GM19035 (cell line): ENCODE results near the gene ZSCAN4.
A peak's percentile ranks its signal among the peaks of the same experiment; 100 is the strongest.

Experiments used
- ATAC-seq: cut with Tn5 transposase; IDR thresholded peaks from one replicate; pipeline ENCODE4 v1.9.1; 2021; ENCODE audit not compliant: unreplicated experiment

The ZSCAN4 gene

GRCh38 chr19:57668635-57669034 is at the start of gene ZSCAN4:
ZSCAN4 (plus strand) TSS chr19:57668935; CDS start chr19:57676146, 7,211 bp downstream.
- ATAC-seq, result no peak

DNA sequence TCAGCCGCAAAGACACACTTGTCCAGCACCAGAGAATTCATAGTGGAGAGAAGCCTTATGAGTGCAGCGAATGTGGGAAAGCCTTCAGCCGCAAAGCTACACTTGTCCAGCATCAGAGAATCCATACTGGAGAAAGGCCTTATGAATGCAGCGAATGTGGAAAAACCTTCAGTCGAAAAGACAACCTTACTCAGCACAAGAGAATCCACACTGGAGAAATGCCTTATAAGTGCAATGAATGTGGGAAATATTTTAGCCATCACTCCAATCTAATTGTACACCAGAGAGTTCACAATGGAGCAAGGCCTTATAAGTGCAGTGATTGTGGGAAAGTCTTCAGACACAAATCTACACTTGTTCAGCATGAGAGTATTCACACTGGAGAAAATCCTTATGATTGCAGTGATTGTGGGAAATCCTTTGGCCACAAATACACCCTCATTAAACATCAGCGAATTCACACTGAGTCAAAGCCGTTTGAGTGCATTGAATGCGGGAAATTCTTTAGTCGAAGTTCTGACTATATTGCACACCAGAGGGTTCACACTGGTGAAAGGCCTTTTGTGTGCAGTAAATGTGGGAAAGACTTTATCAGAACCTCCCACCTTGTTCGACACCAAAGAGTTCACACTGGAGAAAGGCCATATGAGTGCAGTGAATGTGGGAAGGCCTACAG is 47.9 kb upstream of the ZSCAN4 start:
- ATAC-seq, result no peak

DNA sequence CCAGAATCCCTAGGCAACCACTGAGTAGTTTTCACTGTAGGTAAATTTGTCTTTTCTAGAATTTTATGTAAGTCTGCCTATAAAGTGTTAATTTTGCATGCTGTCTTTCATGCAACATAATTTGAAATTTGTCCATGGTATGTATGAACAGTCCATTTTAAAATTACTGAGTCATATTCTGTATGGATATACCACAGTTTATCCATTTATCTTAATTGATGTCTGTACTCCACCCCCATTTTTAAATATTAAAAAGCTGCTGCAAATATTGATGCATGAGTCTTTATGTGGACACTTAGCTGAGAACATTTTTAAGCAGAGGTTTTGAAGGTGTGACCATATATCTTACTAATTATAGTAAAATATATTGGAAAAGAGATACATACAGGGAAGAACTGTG is 45.6 kb upstream of the ZSCAN4 start:
- ATAC-seq, result no peak

GRCh38 chr19:57632987-57633831 is 35.5 kb upstream of the ZSCAN4 start, which contains the start of gene ZNF211:
ZNF211 (plus strand) TSS chr19:57633168; CDS start chr19:57633347, 179 bp downstream.
- peak; percentile 95 for ATAC-seq

- ATAC-seq, result no peak
These were observed 35.0 kb upstream of the ZSCAN4 start for GRCh38 chr19:57633832-57634131.

- ATAC-seq, result no peak
These were observed 31.4 kb upstream of the ZSCAN4 start for GRCh38 chr19:57637379-57637778.

- no peak for ATAC-seq
These were observed 27.0 kb upstream of the ZSCAN4 start for GRCh38 chr19:57641715-57642234.

DNA sequence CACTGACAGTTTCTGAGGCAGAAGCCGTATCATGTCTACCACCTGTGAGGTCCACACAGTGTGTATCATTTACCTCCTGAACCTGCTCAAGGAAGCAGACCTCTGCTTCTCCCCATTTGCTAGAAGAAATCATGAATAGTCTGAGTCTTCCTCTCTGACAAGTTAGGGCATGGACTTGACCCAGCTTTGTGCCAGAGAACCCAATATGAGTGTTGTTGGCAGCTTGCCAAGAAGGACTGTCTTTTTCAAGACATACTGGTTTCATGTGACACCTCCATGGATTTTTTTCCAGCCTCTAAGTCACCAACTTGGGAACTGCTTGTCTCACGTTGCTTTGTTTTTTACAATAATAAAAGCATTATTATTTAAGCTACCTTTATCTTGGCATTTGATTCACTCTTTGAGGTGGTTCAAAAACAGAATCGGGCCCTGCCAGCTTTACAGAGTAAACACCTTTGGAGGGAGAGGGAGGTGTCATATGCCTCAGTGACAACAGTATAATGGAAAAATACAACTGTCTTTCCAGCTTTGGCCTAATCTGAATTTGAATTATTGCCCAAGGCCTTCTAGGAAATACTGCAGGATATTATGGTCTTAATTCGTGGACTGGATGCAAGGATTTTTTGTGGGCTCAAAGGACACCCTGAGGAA is 26.2 kb upstream of the ZSCAN4 start:
- no peak for ATAC-seq

DNA sequence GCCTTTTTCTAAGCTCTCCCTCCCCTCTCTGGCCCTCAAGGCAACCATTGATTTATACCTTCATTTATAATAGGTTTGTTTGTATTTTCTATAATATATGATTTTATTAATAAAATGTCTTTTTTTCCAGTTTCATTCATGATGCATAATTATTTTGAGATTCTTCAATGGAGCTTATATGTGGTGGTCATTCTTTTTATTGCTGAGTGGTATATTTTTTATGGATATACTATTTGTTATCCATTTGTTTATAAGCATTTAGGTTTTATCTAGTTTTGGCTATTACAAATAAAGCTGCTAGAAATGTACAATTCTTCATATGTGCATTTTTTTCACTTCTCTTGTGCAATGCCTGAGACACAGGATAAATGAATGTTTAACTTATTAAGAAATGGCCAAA is 25.0 kb upstream of the ZSCAN4 start:
- ATAC-seq, result no peak

DNA sequence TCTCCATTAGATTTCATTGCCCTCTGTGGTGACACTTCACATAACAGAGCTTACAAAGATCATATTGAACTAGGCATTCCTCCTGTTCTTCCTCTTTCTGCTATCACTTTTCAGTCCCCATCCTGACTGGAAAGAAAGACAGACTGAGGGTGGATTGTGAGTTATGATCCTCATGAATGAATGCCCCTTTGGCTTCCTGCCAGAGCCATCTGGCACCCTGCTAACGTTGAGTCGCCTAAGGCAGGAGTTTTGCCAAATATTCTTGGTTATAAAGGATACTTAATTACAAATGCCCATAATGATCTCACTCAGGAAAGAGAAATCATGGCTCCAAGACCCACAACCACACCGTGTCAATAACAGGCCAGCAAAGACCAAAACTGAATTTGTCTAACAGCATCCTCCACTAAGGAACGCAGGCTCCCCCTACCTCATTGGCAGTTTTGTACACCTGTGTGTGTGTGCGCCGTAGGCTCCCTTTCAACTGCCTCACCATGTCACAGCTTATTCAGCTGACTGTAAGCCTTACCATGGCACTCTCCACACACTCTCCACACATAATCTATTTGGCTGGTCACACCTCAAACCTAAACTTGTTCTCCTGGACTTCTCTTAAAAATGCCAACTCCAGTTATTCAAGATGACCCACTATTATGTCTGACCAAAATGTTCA is 20.3 kb upstream of the ZSCAN4 start:
- ATAC-seq, result no peak

DNA sequence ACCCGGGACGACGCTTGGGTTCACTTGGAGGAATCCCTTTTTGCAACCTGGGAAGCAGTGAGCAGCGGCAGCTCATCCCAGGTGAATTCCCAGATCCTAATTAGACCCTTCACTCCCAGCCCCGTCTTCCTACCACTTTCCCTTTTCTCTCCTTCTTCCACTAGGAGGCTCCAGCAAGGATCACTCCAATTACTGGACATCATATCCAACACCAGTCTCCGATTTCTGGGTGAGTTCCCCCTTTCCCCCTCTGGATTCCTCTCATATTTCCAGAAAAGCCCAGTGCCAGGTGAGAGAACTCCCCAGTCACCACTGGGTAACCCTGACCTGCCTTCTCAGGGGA is 17.1 kb upstream of the ZSCAN4 start:
- ATAC-seq, result no peak

DNA sequence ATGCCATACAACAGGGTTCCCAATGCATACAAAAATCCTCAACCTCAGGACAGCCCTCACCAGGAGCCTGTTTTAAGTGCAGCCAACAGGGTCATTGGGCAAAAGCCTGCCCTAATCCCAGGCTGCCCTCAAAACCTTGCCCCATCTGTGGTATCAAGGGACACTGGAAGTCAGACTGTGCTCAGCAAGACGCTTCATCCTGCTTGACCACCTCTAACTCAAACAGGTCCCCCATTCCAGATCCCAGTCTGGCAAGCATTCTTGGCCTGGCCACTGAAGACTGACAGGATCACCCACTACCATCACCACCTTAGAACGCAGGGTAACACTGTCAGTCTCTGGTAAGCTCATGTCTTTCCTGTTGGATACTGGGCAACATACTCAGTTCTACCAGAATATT is 15.0 kb upstream of the ZSCAN4 start:
- ATAC-seq, result no peak

GRCh38 chr19:57655443-57655842 is 13.3 kb upstream of the ZSCAN4 start:
- ATAC-seq, result no peak

DNA sequence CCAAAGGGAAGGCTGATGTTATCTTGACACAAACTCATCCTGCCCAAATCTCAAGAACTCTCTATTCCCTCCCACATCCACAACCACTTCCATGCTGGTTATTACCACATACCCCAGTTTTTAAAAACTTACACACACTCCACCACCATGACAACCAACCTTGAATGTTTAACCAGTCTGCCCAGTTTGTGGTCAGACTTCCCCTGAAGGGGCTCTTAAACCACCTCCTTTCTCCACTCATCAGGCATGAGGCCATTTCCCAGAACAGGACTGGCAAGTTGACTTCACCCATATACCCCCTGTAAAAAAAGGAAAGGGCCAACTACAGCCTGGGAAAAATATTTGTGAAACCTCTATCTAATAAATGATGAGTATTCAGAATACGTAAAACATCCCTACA is 12.4 kb upstream of the ZSCAN4 start:
- ATAC-seq, result no peak

DNA sequence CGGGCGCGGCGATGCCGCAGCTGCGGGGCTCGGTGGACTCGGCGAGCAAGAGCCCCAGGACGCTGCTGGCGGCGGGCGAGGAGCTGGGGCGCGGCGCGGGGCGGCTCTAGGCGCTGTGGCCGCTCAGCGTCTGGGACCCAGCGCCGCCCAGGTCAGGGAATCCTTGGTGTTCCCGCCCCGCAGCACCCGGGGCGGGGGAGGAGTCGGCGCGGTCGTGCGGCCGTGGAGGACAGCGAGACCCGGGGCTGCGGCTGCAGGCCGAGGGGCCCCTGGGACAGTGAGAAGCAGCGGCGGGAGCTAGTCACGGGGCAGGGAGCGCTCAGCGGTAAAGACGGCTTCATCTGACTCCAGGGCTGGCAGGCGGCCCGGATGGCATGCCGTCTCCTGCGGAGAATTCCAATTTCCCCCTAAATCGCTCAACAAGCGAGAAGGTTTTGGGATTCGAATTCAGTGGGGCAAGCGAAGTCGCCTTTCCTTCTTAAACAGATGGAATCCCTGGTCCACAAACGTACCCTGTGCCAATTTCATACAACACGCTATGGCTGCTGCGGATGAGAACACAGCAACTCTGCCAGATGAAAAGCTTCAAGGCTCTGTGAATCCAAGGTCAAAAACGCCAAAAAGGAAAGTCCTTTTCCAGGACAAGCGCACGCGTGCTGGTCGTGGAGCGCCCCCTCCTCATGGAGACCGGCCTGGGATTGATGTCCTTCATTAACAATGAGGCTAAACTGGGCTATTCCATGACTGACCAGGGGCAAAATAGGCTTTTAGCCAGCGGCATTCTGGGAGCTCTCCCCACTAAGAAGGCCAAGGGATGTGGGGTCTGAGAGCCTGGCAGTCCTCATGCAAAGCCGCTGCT is 4.2 kb upstream of the ZSCAN4 start:
- no peak for ATAC-seq

GRCh38 chr19:57665261-57665806 is 3.4 kb upstream of the ZSCAN4 start:
- ATAC-seq, result no peak

- no peak for ATAC-seq
These were observed 1.5 kb upstream of the ZSCAN4 start for GRCh38 chr19:57667228-57667627.

GRCh38 chr19:57671124-57671895 is 2.6 kb downstream of the ZSCAN4 start:
- no peak for ATAC-seq

DNA sequence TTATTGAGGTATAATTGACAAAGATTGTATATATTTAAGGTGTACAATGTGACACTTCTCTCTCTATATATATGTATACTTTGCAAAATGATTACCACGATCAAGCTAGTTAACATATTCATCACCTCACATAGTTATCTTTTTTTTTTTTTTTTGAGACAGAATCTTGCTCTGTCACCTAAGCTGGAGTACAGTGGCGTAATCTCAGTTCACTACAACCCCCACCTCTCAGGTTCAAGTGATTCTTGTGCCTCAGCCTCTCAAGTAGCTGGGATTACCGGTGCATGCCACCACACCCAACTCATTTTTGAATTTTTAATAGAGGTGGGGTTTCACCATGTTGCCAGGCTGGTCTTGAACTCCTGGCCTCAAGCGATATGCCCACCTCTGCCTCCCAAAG is 3.7 kb downstream of the ZSCAN4 start:
- no peak for ATAC-seq
